Sigmoid colon (tissue), 7 donors: ENCODE measurements around the gene DSCAM. TPM values are rescaled to one million over a fixed set of nuclear protein-coding genes. Genes with fewer than 3 reads are reported as not detected.

Experiments
- DNase-seq: peaks from one replicate; pipeline ENCODE4 v3.0.0-alpha.2; 2019
- H3K27ac ChIP-seq, 4 donors: fragments of 200-600 bp; sonication (generic); one replicate each; pipeline ENCODE4 v1.5.1; 2016 to 2019; ENCODE audit warnings: mild to moderate bottlenecking in 1 of 4
- H3K27me3 ChIP-seq, 3 donors: fragments of 200-600 bp; sonication (generic); one replicate each; pipeline ENCODE4 v1.5.1; 2019; ENCODE audit warnings: mild to moderate bottlenecking in 1 of 3
- H3K36me3 ChIP-seq, 4 donors: fragments of 200-600 bp; sonication (generic); one replicate each; pipeline ENCODE4 v1.5.1; 2016 to 2019
- H3K4me1 ChIP-seq, 4 donors: fragments of 200-600 bp; sonication (generic); one replicate each; pipeline ENCODE4 v1.5.1; 2017 to 2019
- H3K4me3 ChIP-seq, 4 donors: fragments of 200-600 bp; sonication (generic); one replicate each; pipeline ENCODE4 v1.5.1; 2017 to 2019; ENCODE audit warnings: mild to moderate bottlenecking in 2 of 4, moderate library complexity in 1 of 4
- H3K9me3 ChIP-seq, 4 donors: fragments of 200-600 bp in 3 of 4; sonication (generic) in 3 of 4; one replicate each; pipeline versions ENCODE4 v1.5.1 to v1.6.1; 2013 to 2019
- CTCF ChIP-seq, 4 experiments: fragments of 450-650 bp in 3 of 4; fragments of 200-600 bp in 1 of 4; IDR thresholded peaks; one replicate each; pipeline ENCODE4 v1.5.1; 2016 to 2019; ENCODE audit warnings: antibody characterized with exemption in 4 of 4, mild to moderate bottlenecking in 3 of 4, moderate library complexity in 2 of 4
- EP300 ChIP-seq, 4 donors: sonication (generic); formaldehyde crosslinking; IDR thresholded peaks; one replicate each; pipeline ENCODE4 v1.6.1; 2017; ENCODE audit warnings: antibody characterized with exemption in 4 of 4
- POLR2A ChIP-seq, 2 donors: fragments of 450-650 bp; IDR thresholded peaks; one replicate each; pipeline ENCODE4 v1.6.1; 2016; ENCODE audit warnings: antibody characterized with exemption in 2 of 2, mild to moderate bottlenecking in 2 of 2, moderate library complexity in 2 of 2
- POLR2AphosphoS5 ChIP-seq, 4 donors: sonication (generic); formaldehyde crosslinking; IDR thresholded peaks; one replicate each; pipeline ENCODE4 v1.6.1; 2017; ENCODE audit warnings: antibody characterized with exemption in 4 of 4
- WGBS, 2 donors: extraction: QIAGEN DNeasy Blood & Tissue Kit; methylation state at CpG; one replicate each; pipeline ENCODE4 v1.1.7; 2013; 5-methylcytosine and 5-hydroxymethylcytosine counted together
- intact Hi-C: fragments of 100-400 bp; cut with DNase I; formaldehyde crosslinking; loops from one replicate; pipeline ENCODE4 v1.15.1; 2023
- polyA plus RNA-seq, 3 donors: library from polyadenylated mRNA; stranded (reverse); fragments of 200-250 nt; gene quantifications; one replicate each; pipeline ENCODE4 v1.2.3, GENCODE V29; 2013
- total RNA-seq, 4 donors: library from RNA; depleted of rRNA; stranded (reverse); fragments of >200 nt; gene quantifications; one replicate each; pipeline ENCODE4 v1.1.0, GENCODE V29; 2016
- donor health status: healthy with polysubstance abuse.
- donor health status: Bipolar disorder and iron deficiency.
- donor health status: healthy.

The DSCAM gene
- total and polyA plus RNA-seq, 7 donors = 0.17 to 0.55 (median 0.33) TPM; not detected in 2

- Histone ChIP-seq H3K4me1 (no peaks in the 10 kb centered on the region), H3K36me3 (no peaks in the 10 kb centered on the region), H3K4me3 (no peak overlapping the region), H3K27ac (no peak overlapping the region), H3K9me3 (no peaks in the 10 kb centered on the region), H3K27me3 (no peaks in the 10 kb centered on the region)
- intact Hi-C loops = no loop called here
- 91 to 92% methylated on average over 7 of the region's 7 CpGs for WGBS, 2 donors
- no peak for DNase-seq
- TF ChIP-seq CTCF (IDR thresholded peaks at IDR 0.05) (no peak), EP300 (IDR thresholded peaks at IDR 0.05) (no peak), POLR2A (IDR thresholded peaks at IDR 0.05) (no peak), POLR2AphosphoS5 (IDR thresholded peaks at IDR 0.05) (no peak)
These were observed 37.2 kb downstream of the DSCAM start for GRCh38 chr21:40809673-40810197.

- intact Hi-C loops = no loop called here
- Histone ChIP-seq H3K36me3 (no peaks in the 10 kb centered on the region), H3K27ac (no peak overlapping the region), H3K27me3 (no peaks in the 10 kb centered on the region), H3K4me3 (no peak overlapping the region), H3K4me1 (no peaks in the 10 kb centered on the region), H3K9me3 (peaks cover 0 to 19% (median 6%) of the 10 kb centered on the region in 4 donors)
- TF ChIP-seq POLR2A (IDR thresholded peaks at IDR 0.05) (no peak), POLR2AphosphoS5 (IDR thresholded peaks at IDR 0.05) (no peak), CTCF (IDR thresholded peaks at IDR 0.05) (no peak), EP300 (IDR thresholded peaks at IDR 0.05) (no peak)
- WGBS, 2 donors = 44 to 60% methylated on average over 3 of the region's 3 CpGs
- DNase-seq = no peak
These were observed 43.9 kb downstream of the DSCAM start for GRCh38 chr21:40803101-40803500.

DNA sequence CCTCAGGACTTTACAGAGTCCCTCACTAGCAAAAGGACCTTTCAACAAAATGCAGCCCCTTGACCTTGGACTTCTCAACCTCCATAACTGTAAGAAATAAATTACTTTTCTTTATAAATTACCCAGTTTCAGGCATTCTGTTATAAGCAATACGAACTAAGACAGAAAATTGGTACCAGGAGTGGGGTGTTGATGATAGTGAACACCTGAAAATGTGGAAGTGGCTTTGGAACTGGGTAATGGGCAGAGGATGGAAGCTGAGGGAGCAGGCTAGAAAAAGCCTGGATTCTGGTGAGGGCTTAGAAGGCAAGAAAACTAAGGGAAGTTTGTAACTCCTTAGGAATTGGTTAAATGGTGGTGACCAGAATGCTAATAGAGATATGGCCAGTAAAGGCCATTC, 46.8 kb downstream of the DSCAM start:
- Histone ChIP-seq H3K27me3 (no peaks in the 10 kb centered on the region), H3K27ac (no peak overlapping the region), H3K9me3 (peaks cover 0 to 19% (median 8%) of the 10 kb centered on the region in 4 donors), H3K4me3 (no peak overlapping the region), H3K4me1 (no peaks in the 10 kb centered on the region), H3K36me3 (no peaks in the 10 kb centered on the region)
- intact Hi-C loops = no loop called here
- no peak for TF ChIP-seq POLR2AphosphoS5 (IDR thresholded peaks at IDR 0.05)
- DNase-seq = no peak
- whole genome bisulfite sequencing, 2 donors = 83 to 88% methylated on average over 1 of the region's 1 CpG

- H3K4me3 ChIP-seq = no peak overlapping the region
- DNase-seq = no peak
- H3K36me3 ChIP-seq = no peaks in the 10 kb centered on the region
- H3K4me1 ChIP-seq = no peaks in the 10 kb centered on the region
- peaks cover 0 to 19% (median 8%) of the 10 kb centered on the region in 4 donors for H3K9me3 ChIP-seq
- WGBS, 2 donors = 83 to 92% methylated on average over 2 of the region's 2 CpGs
- TF ChIP-seq EP300 (IDR thresholded peaks at IDR 0.05) (no peak), CTCF (IDR thresholded peaks at IDR 0.05) (no peak), POLR2A (IDR thresholded peaks at IDR 0.05) (no peak), POLR2AphosphoS5 (IDR thresholded peaks at IDR 0.05) (no peak)
- no peaks in the 10 kb centered on the region for H3K27me3 ChIP-seq
- intact Hi-C loops = no loop called here
- no peak overlapping the region for H3K27ac ChIP-seq
These were observed 49.1 kb downstream of the DSCAM start for GRCh38 chr21:40797891-40798290.

- no peak for TF ChIP-seq EP300 (IDR thresholded peaks at IDR 0.05)
- no peak for TF ChIP-seq POLR2A (IDR thresholded peaks at IDR 0.05)
- no peak for TF ChIP-seq CTCF (IDR thresholded peaks at IDR 0.05)
- no peak for TF ChIP-seq POLR2AphosphoS5 (IDR thresholded peaks at IDR 0.05)
- no peak for DNase-seq
- H3K27ac ChIP-seq = no peak overlapping the region
- H3K9me3 ChIP-seq = peaks cover 0 to 19% (median 8%) of the 10 kb centered on the region in 4 donors
- intact Hi-C loops = no loop called here
- 74 to 81% methylated on average over 1 of the region's 1 CpG for WGBS, 2 donors
- no peak overlapping the region for H3K4me3 ChIP-seq
- H3K4me1 ChIP-seq = no peaks in the 10 kb centered on the region
- H3K36me3 ChIP-seq = no peaks in the 10 kb centered on the region
- H3K27me3 ChIP-seq = no peaks in the 10 kb centered on the region
These were observed 49.5 kb downstream of the DSCAM start for GRCh38 chr21:40797410-40797809.
